Measurements from ENCODE around the gene COL6A6. TPM values are rescaled to one million over a fixed set of nuclear protein-coding genes. Genes with fewer than 3 reads are reported as not detected.

COL6A6 gene
- total and polyA plus RNA-seq, 2 experiments from 2014 or later = 0.07 to 0.10 TPM

- TF ChIP-seq CTCF (conservative IDR thresholded peaks at IDR 0.05; ENCODE audit: low read depth in 2 of 2) = no peak
Observed at GRCh38 chr3:130517602-130518001, 625 bp downstream of the COL6A6 start (continued).

GRCh38 chr3:130519754-130520153 is 2.8 kb downstream of the COL6A6 start:
- H3K4me3 ChIP-seq = no peak overlapping the region
- Mint-ChIP-seq H3K27me3 (ENCODE audit: insufficient read depth, low read depth, poor library complexity) (peaks cover 24% of the 10 kb centered on the region), H3K4me1 (peaks cover 8% of the 10 kb centered on the region), H3K4me3 (no peak overlapping the region), H3K27ac (no peak overlapping the region), H3K36me3 (ENCODE audit: low read depth) (no peaks in the 10 kb centered on the region; the same call in 2 of the 3 replicates), H3K9me3 (no peaks in the 10 kb centered on the region)
- no peaks in the 10 kb centered on the region for H3K36me3 ChIP-seq (ENCODE audit: insufficient read depth)
- H3F3A ChIP-seq (replicated peaks; ENCODE audit: low read depth) = no peaks in the 10 kb centered on the region
- no peak for ATAC-seq
- H2AFZ ChIP-seq = no peak overlapping the region
- no peaks in the 10 kb centered on the region; the same call in 1 of the 2 replicates for H4K20me1 ChIP-seq (replicated peaks; ENCODE audit: insufficient read depth)
- no peak for DNase-seq (ENCODE audit: low spot score)
- no peak overlapping the region for H3K4me2 ChIP-seq
- H3K4me1 ChIP-seq (ENCODE audit: insufficient read depth) = no peaks in the 10 kb centered on the region; the same call in 1 of the 2 replicates
- no peak overlapping the region for H3K27ac ChIP-seq (ENCODE audit: low read depth)
- H3K27me3 ChIP-seq (ENCODE audit: insufficient read depth) = peaks cover 58% of the 10 kb centered on the region
- no peaks in the 10 kb centered on the region for H3K79me2 ChIP-seq (replicated peaks; ENCODE audit: insufficient read depth)
- H3K9me2 ChIP-seq (ENCODE audit: insufficient read depth) = peaks cover under 1% of the 10 kb centered on the region
- no peak for TF ChIP-seq REST (IDR thresholded peaks at IDR 0.05; ENCODE audit: unreplicated experiment)
- no peak for TF ChIP-seq NANOG (IDR thresholded peaks at IDR 0.05; ENCODE audit: borderline replicate concordance)
- no peak for TF ChIP-seq ZNF114 (CRISPR knock-in tag; IDR thresholded peaks at IDR 0.05)
- TF ChIP-seq JUNB (IDR thresholded peaks at IDR 0.05; ENCODE audit: unreplicated experiment) = no peak
- no peak for TF ChIP-seq CREB1 (CRISPR knock-in tag; IDR thresholded peaks at IDR 0.05; ENCODE audit: low read depth)
- TF ChIP-seq EZH2 (IDR thresholded peaks at IDR 0.05; ENCODE audit: low read depth, unreplicated experiment) = no peak
- no peak for TF ChIP-seq STAT1 (IDR thresholded peaks at IDR 0.05; ENCODE audit: unreplicated experiment)
- no peak for TF ChIP-seq ETS1 (IDR thresholded peaks at IDR 0.05)
- TF ChIP-seq POLR2AphosphoS5 (IDR thresholded peaks at IDR 0.05; ENCODE audit: low read depth) = no peak
- TF ChIP-seq CTCF (conservative IDR thresholded peaks at IDR 0.05; ENCODE audit: low read depth in 2 of 2) = no peak
- TF ChIP-seq EZH2phosphoT487 (IDR thresholded peaks at IDR 0.05; ENCODE audit: unreplicated experiment) = no peak
- no peak for TF ChIP-seq ZNF331 (CRISPR knock-in tag; IDR thresholded peaks at IDR 0.05; ENCODE audit: low read depth)
